Spleen (tissue), 11 donors: ENCODE results near the gene PAK4. TPM values are rescaled to one million over a fixed set of nuclear protein-coding genes. Genes with fewer than 3 reads are reported as not detected.

Source experiments
- DNase-seq: peaks from one replicate; pipeline ENCODE4 v3.0.0-alpha.2; 2020
- H3K27ac ChIP-seq, 8 donors: fragments of 200-600 bp; sonication (generic) in 7 of 8; 1 replicate in 4 of 8; 2 replicates in 4 of 8; pipeline versions ENCODE4 v1.5.0 to v1.8.0; 2016 to 2021; ENCODE audit warnings: inconsistent platforms in 4 of 8, mild to moderate bottlenecking in 4 of 8, moderate library complexity in 1 of 8
- H3K27me3 ChIP-seq, 7 donors: fragments of 200-600 bp; sonication (generic) in 6 of 7; replicated peaks in 1 of 7; 1 replicate in 4 of 7; 2 replicates in 3 of 7; pipeline versions ENCODE4 v1.5.0 to v1.8.0; 2016 to 2021; ENCODE audit warnings: inconsistent platforms in 3 of 7, mild to moderate bottlenecking in 1 of 7
- H3K36me3 ChIP-seq, 6 donors: fragments of 200-600 bp; sonication (generic) in 5 of 6; 1 replicate in 4 of 6; 2 replicates in 2 of 6; pipeline versions ENCODE4 v1.5.0 to v1.8.0; 2016 to 2021; ENCODE audit warnings: inconsistent platforms in 2 of 6
- H3K4me1 ChIP-seq, 6 donors: fragments of 200-600 bp; sonication (generic) in 5 of 6; 1 replicate in 3 of 6; 2 replicates in 3 of 6; pipeline versions ENCODE4 v1.5.0 to v1.8.0; 2016 to 2021; ENCODE audit warnings: inconsistent platforms in 3 of 6
- H3K4me3 ChIP-seq, 8 donors: fragments of 200-600 bp; sonication (generic) in 7 of 8; 1 replicate in 4 of 8; 2 replicates in 4 of 8; pipeline versions ENCODE4 v1.5.0 to v1.8.0; 2016 to 2021; ENCODE audit warnings: inconsistent platforms in 4 of 8, mild to moderate bottlenecking in 4 of 8, moderate library complexity in 2 of 8
- H3K9me3 ChIP-seq, 8 donors: fragments of 200-600 bp; sonication (generic) in 7 of 8; 1 replicate in 4 of 8; 2 replicates in 4 of 8; pipeline versions ENCODE4 v1.5.0 to v1.8.0; 2016 to 2021; ENCODE audit warnings: inconsistent platforms in 4 of 8
- POLR2A ChIP-seq, 3 donors: fragments of 450-650 bp; IDR thresholded peaks; one replicate each; pipeline ENCODE4 v1.5.1; 2017; ENCODE audit warnings: antibody characterized with exemption in 3 of 3, mild to moderate bottlenecking in 1 of 3
- POLR2AphosphoS5 ChIP-seq, 3 donors: sonication (generic); formaldehyde crosslinking; IDR thresholded peaks; one replicate each; pipeline ENCODE4 v1.5.1; 2017; ENCODE audit warnings: antibody characterized with exemption in 3 of 3
- WGBS, 5 donors: extraction: QIAGEN DNeasy Blood & Tissue Kit in 3 of 5; methylation state at CpG; one replicate each; pipeline versions ENCODE4 v1.1.5 to v1.1.7; 2013 to 2018; 5-methylcytosine and 5-hydroxymethylcytosine counted together
- intact Hi-C: fragments of 100-400 bp; cut with DNase I; formaldehyde crosslinking; loops from one replicate; pipeline ENCODE4 v1.15.0; 2023; ENCODE audit warnings: low total_unique reads
- polyA plus RNA-seq, 3 donors: library from polyadenylated mRNA; stranded (reverse); fragments of 200-250 nt; gene quantifications; one replicate each; pipeline ENCODE4 v1.2.1, GENCODE V29; 2013
- total RNA-seq, 7 donors: library from RNA; depleted of rRNA in 3 of 7; stranded (reverse); fragments of >200 nt in 3 of 7; fragmentation: NEBNext Ultra II Directional in 4 of 7; extraction: Animal tissue kit (Norgen Biotek cat#: 25700) in 4 of 7; gene quantifications; one replicate each; pipeline versions ENCODE4 v1.1.0 to v1.2.1, GENCODE V29; 2016 to 2021
- TF ChIP-seq, protein P1 (sequence below), 11 experiments: fragments of 200-600 bp in 7 of 11; fragments of 450-650 bp in 4 of 11; sonication (generic) in 4 of 11; IDR thresholded peaks in 8 of 11; conservative IDR thresholded peaks in 3 of 11; 1 replicate in 7 of 11; 2 replicates in 4 of 11; pipeline versions ENCODE4 v1.4.0 to v1.8.0; 2016 to 2021; ENCODE audit warnings: antibody characterized with exemption in 11 of 11, inconsistent platforms in 4 of 11, mild to moderate bottlenecking in 1 of 11
- donor health status: healthy with polysubstance abuse.
- donor health status: DM: no; HTN: no; CAD: no; lungs with moderate emphysema.
- donor health status: DM: no; HTN: no; CAD: no.
- donor health status: Bipolar disorder and iron deficiency.
- donor health status: healthy.
- donor health status: DM: no; HTN: no; CAD: no.
- donor health status: DM: yes; HTN: yes; CAD: no.

The PAK4 gene
- total and polyA plus RNA-seq, 10 donors = 5.2 to 27.8 (median 14.7) TPM

DNA sequence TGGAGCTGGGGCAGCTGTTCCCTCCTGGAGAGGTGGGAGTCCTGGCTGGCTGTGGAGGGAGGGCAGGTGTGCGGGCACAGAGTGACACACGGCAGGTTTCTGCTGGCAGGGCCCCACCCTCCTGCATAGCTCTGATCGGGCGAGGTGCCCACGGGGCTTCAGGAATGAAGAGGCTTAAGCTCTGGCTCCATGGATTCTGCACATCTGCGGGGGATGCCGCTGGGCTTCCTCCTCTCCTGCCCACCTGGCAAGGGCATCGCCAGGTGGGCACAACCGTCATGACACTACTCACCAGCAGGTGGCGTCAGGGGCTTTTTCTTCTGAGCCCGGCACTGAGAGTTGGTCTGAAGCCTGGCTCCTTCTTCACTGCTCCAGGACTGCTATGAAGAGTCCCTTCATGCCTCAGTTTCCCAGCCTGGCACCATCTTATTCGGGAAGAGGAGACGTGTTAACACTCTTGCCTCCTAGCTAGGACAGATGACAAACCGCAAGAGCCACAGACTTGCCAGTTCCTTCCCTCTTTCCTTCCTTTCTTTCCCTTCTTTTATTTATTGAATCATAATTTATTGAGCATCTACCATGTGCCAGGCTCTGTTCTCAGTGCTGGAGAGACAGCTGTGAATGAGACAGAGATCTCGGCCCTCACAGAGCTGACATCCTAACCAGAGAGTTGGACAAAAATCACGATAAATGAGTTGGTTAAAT, 15.2 kb upstream of the PAK4 start:
- intact Hi-C loops = no loop called here
- peaks cover 0 to 5% (median 0%) of the 10 kb centered on the region in 6 donors for H3K4me1 ChIP-seq
- 11 to 27% (median 24%) methylated on average over 6 to 16 of the region's 16 CpGs for WGBS, 5 donors
- H3K9me3 ChIP-seq = no peaks in the 10 kb centered on the region
- H3K36me3 ChIP-seq = no peaks in the 10 kb centered on the region
- H3K27me3 ChIP-seq = peaks cover 0 to 51% (median 0%) of the 10 kb centered on the region in 7 donors
- no peak overlapping the region for H3K27ac ChIP-seq
- no peak for TF ChIP-seq POLR2A (IDR thresholded peaks at IDR 0.05)
- TF ChIP-seq, protein P1, sequence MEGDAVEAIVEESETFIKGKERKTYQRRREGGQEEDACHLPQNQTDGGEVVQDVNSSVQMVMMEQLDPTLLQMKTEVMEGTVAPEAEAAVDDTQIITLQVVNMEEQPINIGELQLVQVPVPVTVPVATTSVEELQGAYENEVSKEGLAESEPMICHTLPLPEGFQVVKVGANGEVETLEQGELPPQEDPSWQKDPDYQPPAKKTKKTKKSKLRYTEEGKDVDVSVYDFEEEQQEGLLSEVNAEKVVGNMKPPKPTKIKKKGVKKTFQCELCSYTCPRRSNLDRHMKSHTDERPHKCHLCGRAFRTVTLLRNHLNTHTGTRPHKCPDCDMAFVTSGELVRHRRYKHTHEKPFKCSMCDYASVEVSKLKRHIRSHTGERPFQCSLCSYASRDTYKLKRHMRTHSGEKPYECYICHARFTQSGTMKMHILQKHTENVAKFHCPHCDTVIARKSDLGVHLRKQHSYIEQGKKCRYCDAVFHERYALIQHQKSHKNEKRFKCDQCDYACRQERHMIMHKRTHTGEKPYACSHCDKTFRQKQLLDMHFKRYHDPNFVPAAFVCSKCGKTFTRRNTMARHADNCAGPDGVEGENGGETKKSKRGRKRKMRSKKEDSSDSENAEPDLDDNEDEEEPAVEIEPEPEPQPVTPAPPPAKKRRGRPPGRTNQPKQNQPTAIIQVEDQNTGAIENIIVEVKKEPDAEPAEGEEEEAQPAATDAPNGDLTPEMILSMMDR (IDR thresholded peaks at IDR 0.05 in 8 of 11, conservative IDR thresholded peaks at IDR 0.05 in 3 of 11) = peak; percentile 59 to 89 (median 77)
- TF ChIP-seq POLR2AphosphoS5 (IDR thresholded peaks at IDR 0.05) = no peak
- no peak overlapping the region for H3K4me3 ChIP-seq
- DNase-seq = peak; percentile 87

DNA sequence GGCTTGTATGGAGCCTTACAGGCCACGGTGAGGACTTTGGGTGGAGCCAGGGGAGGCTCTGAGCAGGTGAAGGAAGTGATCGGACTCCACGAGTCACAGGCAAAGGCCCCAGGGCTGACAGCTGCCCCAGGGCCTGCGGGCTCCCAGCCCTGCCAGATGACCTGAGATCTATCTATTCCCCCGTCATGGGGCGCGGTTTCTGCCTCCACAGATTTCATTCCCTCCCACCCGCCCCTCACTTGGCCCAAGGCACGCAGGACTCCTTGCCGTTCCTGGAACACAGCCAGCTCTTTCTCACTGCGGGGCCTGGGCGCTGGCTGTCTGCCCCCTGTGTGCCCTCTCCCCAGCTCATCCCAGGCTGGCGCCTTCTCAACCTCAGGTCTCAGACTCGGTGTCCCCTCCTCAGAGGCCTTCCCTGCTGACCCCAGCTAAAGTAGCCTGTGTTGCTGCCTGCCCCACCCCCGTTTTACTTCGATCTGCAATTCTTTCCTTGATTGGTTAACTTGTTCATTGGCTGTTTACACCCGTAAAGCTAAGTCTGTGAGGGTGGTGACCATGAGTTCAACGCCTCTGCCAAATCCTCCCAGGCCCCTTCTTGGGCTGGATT, 13.9 kb upstream of the PAK4 start:
- H3K4me1 ChIP-seq = peaks cover 0 to 5% (median 0%) of the 10 kb centered on the region in 6 donors
- no peaks in the 10 kb centered on the region for H3K36me3 ChIP-seq
- H3K4me3 ChIP-seq = no peak overlapping the region
- H3K27ac ChIP-seq = no peak overlapping the region
- 53 to 67% (median 63%) methylated on average over 17 to 18 of the region's 18 CpGs for WGBS, 5 donors
- H3K27me3 ChIP-seq = peaks cover 0 to 47% (median 0%) of the 10 kb centered on the region in 7 donors
- H3K9me3 ChIP-seq = no peaks in the 10 kb centered on the region
- intact Hi-C loops = no loop called here
- no peak for TF ChIP-seq POLR2A (IDR thresholded peaks at IDR 0.05)
- DNase-seq = no peak

DNA sequence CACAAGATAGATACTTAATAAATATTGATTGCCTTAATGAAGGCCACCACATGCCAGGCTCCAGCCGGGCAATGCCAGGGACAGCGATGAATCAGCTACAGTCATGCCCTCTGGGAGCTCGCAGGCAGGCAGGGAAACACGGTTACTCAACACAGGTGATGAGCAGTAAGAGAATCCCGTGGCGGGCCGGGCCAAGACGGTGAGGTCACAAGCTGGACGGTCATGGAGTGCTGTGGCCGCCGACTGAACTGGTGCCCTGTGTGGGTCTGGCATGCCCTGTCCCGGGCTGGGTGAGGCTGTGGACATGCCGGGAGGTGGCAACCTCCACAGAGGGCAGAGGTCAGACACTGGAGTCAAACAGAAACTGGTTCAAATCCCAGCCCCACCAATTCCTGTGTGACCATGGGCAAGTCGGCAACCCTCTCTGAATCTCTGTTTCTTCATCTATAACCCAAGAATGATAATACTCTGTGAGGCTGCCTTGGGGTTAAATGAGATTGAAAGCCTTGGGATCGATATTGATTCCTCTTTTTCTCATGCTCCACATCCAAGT, 13.2 kb upstream of the PAK4 start:
- H3K27me3 ChIP-seq = peaks cover 0 to 40% (median 0%) of the 10 kb centered on the region in 7 donors
- no peak for DNase-seq
- intact Hi-C loops = no loop called here
- H3K36me3 ChIP-seq = no peaks in the 10 kb centered on the region
- TF ChIP-seq POLR2AphosphoS5 (IDR thresholded peaks at IDR 0.05) = no peak
- TF ChIP-seq, protein P1 (IDR thresholded peaks at IDR 0.05 in 8 of 11, conservative IDR thresholded peaks at IDR 0.05 in 3 of 11) = no peak
- no peak for TF ChIP-seq POLR2A (IDR thresholded peaks at IDR 0.05)
- no peaks in the 10 kb centered on the region for H3K9me3 ChIP-seq
- WGBS, 5 donors = 84 to 91% (median 88%) methylated on average over 9 to 15 of the region's 15 CpGs
- H3K27ac ChIP-seq = no peak overlapping the region
- no peak overlapping the region for H3K4me3 ChIP-seq
- peaks cover 0 to 5% (median 0%) of the 10 kb centered on the region in 6 donors for H3K4me1 ChIP-seq

DNA sequence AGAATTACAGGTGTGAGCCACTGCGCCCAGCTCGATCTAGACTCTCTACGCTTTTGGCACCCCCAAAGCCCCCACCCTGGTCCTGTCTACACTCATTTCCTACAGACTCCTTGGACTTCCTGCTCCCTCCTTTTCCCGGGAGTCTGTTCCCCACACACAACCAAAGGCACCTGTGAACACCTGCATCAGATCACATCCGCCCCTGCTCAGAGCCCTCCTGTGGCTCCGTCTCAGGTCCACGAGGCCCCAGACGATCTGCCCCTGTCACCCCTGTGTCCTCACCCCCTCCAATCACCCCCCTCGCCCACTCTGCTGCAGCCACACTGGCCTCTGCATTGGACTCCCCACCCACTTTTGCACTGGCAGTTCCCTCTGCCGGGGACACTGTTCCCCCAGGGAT, 12.4 kb upstream of the PAK4 start:
- Histone ChIP-seq H3K36me3 (no peaks in the 10 kb centered on the region), H3K27me3 (peaks cover 0 to 37% (median 0%) of the 10 kb centered on the region in 7 donors), H3K9me3 (no peaks in the 10 kb centered on the region), H3K4me3 (no peak overlapping the region), H3K4me1 (peaks cover 0 to 5% (median 0%) of the 10 kb centered on the region in 6 donors), H3K27ac (no peak overlapping the region)
- no peak for DNase-seq
- intact Hi-C loops = no loop called here
- TF ChIP-seq, protein P1 (IDR thresholded peaks at IDR 0.05 in 8 of 11, conservative IDR thresholded peaks at IDR 0.05 in 3 of 11) = no peak
- WGBS, 5 donors = 73 to 84% (median 76%) methylated on average over 10 of the region's 10 CpGs
